Stimulated activated CD8-positive, alpha-beta memory T cell treated with anti-CD3 and anti-CD28 coated beads, Interleukin-12 subunit alpha, Interleukin-12 subunit beta, amount 100 ng/mL, for 1 hour (primary cell): Measurements from ENCODE around the gene BLOC1S3.

ENCODE experiments used
- DNase-seq: peaks from one replicate; pipeline ENCODE4 v3.0.0-alpha.2; 2020; ENCODE audit warnings: low read depth

Gene BLOC1S3

DNA sequence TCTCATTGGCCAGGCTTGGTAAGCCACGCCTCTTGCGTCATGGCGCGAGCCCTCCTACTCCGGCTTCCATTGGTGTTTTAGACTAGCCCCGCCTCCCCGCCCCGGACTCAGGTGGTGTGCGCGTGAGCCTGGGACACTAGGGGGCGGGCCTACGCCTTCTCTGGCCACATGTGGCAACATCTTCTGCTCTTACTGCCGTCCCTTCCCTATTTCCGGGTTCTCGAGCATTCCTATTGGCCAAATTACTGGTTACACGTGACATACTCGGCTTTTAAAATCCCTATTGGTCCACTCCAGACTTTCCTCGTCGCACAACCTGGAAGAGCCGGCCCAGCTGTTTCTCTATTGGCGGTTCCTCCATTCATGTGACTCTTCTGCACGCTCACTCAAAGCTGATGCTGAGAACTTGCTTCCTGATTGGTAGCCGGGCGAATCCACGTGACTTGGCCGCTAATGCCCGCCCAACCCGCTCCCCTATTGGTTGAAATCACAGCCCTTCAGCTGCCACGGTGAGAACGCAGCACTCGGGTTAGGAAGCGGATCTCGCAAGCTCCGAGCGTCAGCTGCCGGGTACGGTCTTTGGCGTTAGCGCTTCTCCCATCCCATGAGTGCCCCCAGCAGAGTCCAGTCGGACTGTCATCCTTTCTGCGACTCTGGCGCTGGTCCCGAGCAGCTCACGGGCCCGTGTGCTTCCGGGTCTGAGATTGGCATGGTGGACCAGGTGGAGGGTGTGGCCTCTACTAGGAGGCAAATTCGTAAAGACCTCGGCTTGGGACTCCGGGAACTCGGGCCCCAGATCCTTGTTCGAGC, at the start of gene BLOC1S3:
BLOC1S3 (plus strand) TSS at position 523 of the 810 bp plus-strand sequence. CDS start 513 bp downstream, outside the sequence.
- peak; percentile 100 for DNase-seq

- DNase-seq, result no peak
These were observed 49.8 kb upstream of the BLOC1S3 start for GRCh38 chr19:45128806-45129205.

DNA sequence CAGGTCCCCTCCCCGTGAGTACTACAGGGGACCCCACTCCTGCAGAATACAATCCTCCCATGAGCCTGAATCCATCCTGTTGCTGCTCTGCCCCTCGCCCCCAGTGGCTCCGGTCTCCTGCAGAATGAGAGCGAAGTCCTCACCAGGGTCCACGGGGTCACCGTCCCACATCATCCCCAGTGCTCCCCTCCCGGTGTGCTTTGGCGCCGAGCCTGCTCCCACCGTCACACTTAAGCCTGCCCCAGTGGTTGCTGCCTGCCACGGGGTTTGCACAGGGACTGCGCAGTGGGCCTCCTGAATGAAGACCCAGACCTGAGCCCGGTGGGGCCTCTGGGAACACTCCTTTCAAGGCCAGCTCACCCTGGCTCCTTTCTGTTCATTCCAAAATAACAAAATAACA, 48.3 kb upstream of the BLOC1S3 start:
- no peak for DNase-seq

DNA sequence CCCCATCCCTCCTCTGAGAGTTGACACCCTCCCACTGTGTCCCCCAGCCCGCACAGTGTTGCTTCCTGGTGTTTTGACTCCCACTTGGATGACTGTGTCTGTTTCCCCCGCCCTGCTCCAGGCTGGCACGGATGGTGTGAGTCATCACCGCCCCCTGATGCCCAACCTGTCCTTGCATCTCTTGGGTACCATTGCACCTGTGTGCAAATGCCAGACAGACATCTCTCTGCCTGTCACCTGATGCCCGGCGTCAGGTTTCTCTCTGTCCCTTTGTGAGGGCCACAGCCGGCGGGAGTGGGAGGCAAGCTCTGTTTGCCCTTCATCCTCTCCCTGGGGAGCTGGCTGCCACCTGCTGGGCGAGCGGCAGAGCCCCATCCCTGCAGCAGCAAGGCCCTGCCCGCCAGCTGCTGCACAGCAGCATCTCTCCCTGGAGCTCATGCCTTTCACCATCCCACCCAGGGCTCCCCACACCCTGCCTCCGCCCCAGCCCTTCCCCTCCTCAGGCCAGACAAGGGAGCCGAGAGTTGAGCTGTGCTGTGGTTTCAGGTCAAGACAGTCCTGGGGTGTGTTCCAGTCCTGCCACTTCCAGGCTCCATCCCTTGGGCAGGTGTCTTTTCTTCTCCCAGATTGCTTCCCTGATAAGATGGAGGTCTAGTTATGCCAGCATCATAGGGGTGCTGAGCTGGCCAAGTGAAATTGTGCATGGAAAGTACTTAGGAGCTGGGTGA, 47.5 kb upstream of the BLOC1S3 start:
- no peak for DNase-seq

DNA sequence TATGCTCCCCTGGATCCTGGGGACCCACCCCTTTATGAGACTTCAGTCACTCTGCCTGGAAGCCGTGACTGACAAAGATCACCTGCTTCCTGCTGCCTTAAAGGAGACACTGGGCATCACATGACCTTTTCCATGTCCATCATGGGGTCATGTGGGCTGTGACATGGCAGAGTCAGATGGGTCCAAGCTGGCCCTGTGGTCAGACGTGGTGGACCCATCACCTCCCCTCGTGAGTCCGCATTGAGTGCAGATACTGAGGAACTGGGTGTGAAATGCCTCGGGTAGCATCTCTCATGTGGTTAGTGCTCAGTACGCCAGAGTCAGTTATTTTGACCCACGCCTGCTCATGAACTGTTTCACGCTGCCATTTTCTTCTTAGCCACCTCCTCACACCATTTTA, 44.9 kb upstream of the BLOC1S3 start:
- no peak for DNase-seq

DNA sequence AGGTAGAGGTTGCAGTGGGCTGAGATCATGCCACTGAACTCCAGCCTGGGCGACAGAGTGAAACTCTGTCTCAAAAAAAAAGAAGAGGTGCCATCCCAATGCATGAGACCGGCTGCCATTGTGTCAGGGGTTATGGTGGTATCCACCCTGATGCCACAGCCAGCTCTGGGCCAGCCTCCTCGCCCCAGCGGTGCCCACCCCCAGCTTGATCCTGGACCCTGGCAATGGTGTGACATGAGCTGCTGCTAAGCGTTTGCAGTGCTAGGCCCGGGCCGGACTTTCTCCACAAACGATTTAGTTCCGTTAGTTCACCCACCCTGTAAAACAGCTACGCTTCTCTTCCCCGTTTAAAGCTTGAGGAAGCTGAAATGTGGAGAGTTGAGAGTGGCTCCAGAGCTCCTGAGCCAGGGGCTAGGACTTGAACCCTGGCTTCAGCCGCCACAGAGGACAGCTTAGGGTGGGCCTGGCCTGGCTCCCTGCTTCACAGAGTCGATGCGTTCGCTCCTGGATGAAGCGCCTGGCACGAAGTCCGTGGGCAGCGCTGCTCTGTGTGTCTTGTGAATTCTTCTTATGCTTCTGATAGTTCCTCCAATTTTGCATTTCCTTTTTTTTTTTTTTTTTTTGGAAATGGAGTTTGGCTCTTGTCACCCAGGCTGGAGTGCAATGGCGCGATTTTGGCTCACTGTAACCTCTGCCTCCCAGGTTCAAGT, 43.3 kb upstream of the BLOC1S3 start:
- no peak for DNase-seq

- no peak for DNase-seq
These were observed 41.9 kb upstream of the BLOC1S3 start for GRCh38 chr19:45136507-45137178.

GRCh38 chr19:45137179-45137761, 41.3 kb upstream of the BLOC1S3 start:
- DNase-seq, result no peak

GRCh38 chr19:45138303-45138751, 40.3 kb upstream of the BLOC1S3 start:
- DNase-seq, result no peak

DNA sequence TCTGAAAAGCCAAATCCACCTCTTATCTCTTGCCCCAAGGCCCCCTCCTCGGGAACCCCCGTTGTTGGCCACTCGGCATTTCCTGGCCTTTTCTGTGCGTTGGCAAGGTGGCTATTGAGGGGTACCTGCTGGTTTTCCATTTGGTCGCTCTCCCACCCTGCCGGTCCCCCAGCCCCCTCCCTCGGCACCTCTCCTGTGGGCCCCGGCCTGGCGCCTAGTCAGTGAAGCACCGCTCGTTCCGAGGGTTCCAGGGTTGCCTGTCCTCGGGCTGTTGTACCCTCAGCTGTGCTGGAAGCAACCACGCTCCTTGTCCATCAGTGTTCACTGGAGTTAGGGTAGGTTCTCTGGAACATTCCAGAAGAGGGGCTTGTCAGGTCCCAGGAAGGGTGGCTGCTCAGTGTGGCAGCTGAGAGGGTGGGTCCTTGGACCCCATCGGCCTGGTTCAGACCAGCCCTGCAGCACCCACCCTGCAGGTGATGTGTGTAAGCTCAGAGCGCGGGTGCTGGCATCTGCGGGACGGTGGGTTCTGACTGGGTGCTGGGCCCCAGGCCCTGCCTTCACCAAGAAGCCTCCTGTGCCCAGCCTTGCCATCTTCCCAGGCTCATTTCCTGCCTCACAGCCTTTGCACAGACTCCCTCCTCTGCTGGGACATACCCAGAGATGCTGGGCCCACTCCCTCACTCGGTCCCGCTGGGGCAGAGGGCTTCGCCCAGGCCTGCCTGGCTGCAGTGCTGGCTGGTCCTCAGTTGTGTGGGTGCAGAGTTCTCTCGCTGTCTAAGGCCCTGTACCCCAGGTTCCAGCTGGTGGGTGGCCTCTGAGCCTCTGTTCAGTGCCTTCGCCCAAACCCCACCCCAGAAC, 39.1 kb upstream of the BLOC1S3 start:
- no peak for DNase-seq

DNA sequence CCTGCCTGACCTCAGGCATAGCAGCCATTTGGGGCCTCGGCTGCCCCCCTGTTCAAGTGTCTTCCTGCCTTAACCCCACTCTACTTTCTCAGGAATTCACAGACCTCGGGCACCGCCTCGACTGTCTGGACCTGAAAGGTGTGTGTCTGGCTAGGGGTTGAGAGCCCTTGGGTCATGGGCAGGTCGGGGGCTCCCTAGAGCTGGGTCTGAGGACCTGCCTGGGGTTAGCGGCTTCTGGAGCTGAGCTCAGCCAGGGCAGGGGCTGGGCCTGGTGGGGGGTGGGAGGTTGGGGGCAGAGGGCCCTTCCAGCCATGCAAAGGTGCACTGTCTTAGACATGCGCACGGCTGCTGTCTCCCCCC, 38.5 kb upstream of the BLOC1S3 start:
- no peak for DNase-seq

DNA sequence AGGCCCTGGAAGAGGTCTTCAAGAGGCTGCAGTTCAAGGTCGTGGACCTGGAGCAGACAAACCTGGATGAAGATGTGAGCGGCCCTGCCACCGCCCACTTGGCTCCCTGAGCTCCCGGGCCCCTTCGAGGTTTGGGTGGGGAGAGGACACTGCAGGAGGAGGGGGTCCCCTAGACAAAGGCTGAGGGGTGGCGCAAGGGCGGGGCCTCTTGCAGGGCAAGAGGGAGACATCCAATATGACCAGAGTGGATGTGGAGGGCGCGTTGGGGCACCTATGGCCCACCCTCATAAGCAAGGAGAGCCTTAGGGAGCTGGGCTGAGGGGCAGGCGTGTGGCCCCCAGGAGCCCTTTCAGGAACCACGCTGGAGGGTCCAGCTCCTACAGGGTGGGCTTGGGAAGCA, 38.1 kb upstream of the BLOC1S3 start:
- DNase-seq, result no peak

DNA sequence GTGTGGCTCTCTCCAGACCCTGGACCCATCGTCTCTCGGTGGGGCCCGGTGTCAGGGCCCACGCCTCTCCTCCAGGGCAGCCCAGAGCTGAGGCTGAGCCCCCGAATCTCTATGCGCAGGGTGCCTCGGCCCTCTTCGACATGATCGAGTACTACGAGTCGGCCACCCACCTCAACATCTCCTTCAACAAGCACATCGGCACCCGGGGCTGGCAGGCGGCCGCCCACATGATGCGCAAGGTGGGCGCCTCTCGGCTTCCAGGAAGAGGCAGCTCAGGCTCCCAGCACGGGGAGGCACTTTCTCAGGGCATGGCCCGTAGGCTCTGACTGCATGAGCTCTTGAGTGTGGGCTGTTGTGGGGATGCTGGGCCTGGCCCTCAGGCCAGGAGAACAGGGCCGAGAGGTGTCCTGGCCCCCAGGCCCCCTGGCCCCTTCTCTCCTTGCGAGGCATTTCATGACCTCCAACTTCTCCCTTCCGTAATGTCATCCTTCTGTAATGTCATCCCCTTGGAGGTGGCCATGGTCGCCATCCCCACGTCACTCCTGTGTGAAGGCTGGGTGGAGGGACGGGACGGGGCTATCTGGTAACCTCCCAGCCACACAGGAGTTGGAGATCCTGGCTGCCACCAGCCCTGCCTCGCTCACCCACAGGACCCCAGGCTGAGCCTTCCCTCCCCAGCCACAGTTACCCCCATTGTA, 37.2 kb upstream of the BLOC1S3 start:
- DNase-seq, result no peak

DNA sequence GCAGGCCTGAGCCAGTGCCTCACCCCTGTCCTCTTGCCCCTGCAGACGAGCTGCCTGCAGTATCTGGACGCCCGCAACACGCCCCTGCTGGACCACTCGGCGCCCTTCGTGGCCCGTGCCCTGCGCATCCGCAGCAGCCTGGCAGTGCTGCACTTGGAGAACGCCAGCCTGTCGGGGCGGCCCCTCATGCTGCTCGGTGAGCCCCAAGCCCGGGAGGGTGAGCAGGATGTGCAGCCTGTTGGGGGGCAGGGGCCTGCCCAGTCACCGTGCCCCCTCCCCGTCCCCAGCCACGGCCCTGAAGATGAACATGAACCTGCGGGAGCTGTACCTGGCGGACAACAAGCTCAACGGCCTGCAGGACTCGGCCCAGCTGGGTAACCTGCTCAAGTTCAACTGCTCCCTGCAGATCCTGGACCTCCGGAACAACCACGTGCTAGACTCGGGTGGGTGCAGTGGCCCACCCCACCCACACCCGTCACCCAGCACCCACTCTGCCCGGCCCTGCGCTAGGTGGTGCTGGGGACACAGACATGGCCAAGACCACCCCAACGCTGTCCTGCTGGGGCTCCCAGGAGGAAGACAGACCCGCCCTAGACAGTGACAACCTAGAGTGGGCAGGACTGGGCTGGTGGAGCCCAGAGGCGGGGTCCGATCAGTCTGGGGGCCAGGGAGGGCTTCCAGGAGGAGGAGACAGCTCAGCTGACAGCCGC, 36.4 kb upstream of the BLOC1S3 start:
- DNase-seq, result no peak

DNA sequence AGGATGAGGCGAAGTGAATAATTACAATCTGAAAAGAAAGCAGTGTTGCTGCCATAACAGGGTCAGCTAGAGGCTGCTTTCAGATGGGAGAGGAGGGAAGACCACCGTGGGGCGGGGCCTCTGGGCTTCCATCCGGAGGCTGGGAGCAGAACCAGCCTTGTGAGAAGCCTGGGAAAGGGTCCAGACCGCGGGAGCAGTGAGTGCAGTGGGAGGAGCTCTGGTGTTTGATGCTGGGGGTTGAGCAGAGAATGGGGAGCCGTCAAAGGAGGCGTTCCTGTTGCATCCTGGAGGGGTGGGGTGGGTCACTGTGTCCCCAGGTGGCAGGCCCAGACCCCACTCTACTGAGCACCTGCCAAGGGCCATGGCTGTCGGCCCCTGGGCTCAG, 35.9 kb upstream of the BLOC1S3 start:
- no peak for DNase-seq

DNA sequence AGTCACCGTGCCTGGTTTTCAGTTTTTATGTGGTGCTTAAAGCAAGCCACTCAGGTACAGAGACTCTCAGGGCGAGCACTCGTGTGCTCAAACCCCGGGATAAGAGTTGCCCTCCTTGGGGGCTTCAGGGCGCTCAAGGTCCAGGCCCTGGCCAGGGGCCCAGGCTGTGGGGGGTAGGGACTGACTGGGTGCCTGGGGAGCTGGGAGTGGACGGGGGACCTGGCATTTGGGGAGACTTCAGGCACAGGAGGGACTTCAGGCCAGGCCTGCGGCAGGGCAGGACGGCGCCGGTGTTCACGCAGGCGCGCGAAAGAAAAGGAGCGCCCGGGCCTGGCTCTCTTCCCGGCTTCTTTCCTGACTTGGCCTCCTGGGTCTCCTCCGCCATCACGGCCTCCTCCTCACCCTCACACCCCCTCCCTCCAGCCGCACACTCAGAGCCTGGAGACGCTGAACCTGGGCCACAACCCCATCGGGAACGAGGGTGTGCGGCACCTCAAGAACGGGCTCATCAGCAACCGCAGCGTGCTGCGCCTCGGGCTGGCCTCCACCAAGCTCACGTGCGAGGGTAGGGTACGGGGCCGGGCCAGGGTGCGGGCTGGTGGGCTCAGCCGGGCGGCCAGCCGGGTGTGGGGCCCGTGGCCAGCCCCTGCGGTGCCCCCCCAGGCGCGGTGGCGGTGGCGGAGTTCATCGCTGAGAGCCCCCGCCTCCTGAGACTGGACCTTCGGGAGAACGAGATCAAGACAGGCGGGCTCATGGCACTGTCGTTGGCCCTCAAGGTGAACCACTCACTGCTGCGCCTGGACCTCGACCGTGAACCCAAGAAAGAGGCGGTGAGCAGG, 33.9 kb upstream of the BLOC1S3 start:
- no peak for DNase-seq

DNA sequence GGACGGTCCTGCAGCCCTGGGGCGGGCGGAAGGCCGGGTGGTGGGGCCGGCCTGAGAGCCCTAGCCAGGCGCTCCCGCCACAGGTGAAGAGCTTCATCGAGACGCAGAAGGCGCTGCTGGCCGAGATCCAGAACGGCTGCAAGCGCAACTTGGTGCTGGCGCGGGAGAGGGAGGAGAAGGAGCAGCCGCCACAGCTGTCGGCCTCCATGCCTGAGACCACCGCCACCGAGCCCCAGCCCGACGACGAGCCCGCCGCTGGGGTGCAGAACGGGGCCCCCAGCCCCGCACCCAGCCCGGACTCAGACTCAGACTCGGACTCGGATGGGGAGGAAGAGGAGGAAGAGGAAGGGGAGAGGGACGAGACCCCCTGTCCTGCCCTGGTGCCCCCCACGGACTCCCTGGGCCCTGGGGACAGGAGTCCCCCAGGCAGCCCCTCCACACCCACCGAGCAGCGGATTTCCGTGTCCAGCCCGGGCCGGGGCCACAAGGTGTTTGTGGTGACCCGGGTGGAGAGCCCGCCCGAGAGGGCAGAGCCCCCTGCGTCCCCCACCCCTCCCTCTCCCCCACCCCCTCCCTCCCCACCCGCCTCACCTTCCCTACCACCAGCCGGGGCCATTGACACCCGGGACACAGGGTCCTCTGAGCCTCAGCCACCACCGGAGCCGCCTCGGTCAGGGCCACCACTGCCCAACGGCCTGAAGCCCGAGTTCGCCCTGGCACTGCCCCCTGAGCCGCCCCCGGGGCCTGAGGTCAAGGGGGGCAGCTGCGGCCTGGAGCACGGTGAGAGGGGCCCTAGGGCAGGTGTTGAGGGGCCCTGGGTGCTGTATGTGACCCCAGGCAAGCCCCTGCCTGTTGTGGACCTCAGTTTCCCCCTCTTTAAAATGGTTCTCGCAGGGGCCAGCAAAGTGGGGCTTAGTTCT, 33.1 kb upstream of the BLOC1S3 start:
- DNase-seq, result no peak

DNA sequence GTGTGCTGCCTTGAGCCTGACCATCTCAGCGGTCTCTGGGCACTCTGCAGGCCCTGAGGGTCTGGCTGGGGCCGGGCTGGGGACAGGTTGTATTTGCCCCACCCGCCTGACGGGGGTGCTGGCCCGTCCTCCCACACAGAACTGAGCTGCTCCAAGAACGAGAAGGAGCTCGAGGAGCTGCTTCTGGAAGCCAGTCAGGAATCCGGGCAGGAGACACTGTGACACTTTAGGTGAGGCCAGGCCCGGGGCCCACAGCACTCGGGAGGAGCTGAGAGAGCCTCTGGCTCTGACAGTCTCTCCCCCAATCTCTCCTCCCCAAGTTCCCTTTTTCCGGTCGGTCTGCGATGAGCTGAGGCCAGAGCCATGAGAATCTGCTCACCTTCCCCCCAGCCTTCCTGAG, 32.3 kb upstream of the BLOC1S3 start:
- no peak for DNase-seq
